HFFc6 (cell line): ENCODE data around the gene TMEM150C. TPM values are rescaled to one million over a fixed set of nuclear protein-coding genes. Genes with fewer than 3 reads are reported as not detected.
A peak's percentile ranks its signal among the peaks of the same experiment; 100 is the strongest.

Source experiments
- DNase-seq: peaks from one replicate; pipeline ENCODE4 v3.0.0-alpha.2; 2018
- H3K27ac Mint-ChIP-seq: 2 replicates; pipeline ENCODE4 v1.8.0; 2020; ENCODE audit warnings: mild to moderate bottlenecking, mixed read lengths
- H3K27me3 Mint-ChIP-seq: 2 replicates; pipeline ENCODE4 v1.8.0; 2021; ENCODE audit warnings: mild to moderate bottlenecking, moderate library complexity, mixed read lengths; ENCODE audit not compliant: insufficient read depth
- H3K36me3 Mint-ChIP-seq: 2 replicates; pipeline ENCODE4 v1.8.0; 2021; ENCODE audit warnings: low read depth, mixed read lengths
- H3K4me1 Mint-ChIP-seq: 2 replicates; pipeline ENCODE4 v1.8.0; 2020; ENCODE audit warnings: low read depth, mixed read lengths
- H3K4me3 Mint-ChIP-seq: 2 replicates; pipeline ENCODE4 v1.8.0; 2020; ENCODE audit warnings: mild to moderate bottlenecking, moderate library complexity, mixed read lengths
- H3K9me3 Mint-ChIP-seq: 2 replicates; pipeline ENCODE4 v1.8.0; 2020; ENCODE audit warnings: mild to moderate bottlenecking, mixed read lengths
- total RNA-seq, 6 experiments: library from RNA; stranded (reverse); fragmentation: NEBNext Ultra II Directional; extraction: Animal tissue kit (Norgen Biotek cat#: 25700); gene quantifications; 2 replicates in 1 of 6; 3 replicates in 5 of 6; pipeline ENCODE4 v1.2.3, GENCODE V29; 2021
- TF ChIP-seq, protein P1 (sequence below): fragments of 200-600 bp; sonication (generic); IDR thresholded peaks from 2 replicates; pipeline ENCODE4 v1.5.0; 2021; ENCODE audit warnings: antibody characterized with exemption, mild to moderate bottlenecking

TMEM150C gene
- total RNA-seq, 6 experiments from 2014 or later = not detected

DNA sequence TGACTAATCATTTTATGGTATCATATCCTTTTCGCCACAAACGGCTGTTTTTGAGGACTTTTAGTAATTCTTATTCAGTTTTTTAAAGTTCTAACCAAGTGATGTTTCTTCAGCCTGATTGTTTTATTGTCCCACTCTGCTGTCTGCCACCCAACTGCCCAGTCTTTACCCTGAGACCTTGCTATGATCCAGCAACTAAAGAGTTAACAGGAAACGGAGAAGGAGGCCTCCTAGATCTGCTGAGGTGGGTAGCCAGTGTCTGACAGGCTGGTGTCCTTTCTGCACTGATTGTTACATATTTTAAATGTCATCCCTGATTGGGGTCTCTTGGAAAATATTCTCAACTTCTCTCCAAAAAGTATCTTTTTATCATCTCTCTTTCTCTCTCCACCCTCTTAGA lies 7.9 kb upstream of the TMEM150C start:
- no peaks in the 10 kb centered on the region for H3K9me3 Mint-ChIP-seq
- TF ChIP-seq, protein P1, sequence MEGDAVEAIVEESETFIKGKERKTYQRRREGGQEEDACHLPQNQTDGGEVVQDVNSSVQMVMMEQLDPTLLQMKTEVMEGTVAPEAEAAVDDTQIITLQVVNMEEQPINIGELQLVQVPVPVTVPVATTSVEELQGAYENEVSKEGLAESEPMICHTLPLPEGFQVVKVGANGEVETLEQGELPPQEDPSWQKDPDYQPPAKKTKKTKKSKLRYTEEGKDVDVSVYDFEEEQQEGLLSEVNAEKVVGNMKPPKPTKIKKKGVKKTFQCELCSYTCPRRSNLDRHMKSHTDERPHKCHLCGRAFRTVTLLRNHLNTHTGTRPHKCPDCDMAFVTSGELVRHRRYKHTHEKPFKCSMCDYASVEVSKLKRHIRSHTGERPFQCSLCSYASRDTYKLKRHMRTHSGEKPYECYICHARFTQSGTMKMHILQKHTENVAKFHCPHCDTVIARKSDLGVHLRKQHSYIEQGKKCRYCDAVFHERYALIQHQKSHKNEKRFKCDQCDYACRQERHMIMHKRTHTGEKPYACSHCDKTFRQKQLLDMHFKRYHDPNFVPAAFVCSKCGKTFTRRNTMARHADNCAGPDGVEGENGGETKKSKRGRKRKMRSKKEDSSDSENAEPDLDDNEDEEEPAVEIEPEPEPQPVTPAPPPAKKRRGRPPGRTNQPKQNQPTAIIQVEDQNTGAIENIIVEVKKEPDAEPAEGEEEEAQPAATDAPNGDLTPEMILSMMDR = no peak
- H3K4me3 Mint-ChIP-seq = no peak overlapping the region
- H3K27me3 Mint-ChIP-seq = peaks cover 14% of the 10 kb centered on the region
- H3K4me1 Mint-ChIP-seq = no peaks in the 10 kb centered on the region
- H3K27ac Mint-ChIP-seq = no peak overlapping the region
- H3K36me3 Mint-ChIP-seq = no peaks in the 10 kb centered on the region
- no peak for DNase-seq

DNA sequence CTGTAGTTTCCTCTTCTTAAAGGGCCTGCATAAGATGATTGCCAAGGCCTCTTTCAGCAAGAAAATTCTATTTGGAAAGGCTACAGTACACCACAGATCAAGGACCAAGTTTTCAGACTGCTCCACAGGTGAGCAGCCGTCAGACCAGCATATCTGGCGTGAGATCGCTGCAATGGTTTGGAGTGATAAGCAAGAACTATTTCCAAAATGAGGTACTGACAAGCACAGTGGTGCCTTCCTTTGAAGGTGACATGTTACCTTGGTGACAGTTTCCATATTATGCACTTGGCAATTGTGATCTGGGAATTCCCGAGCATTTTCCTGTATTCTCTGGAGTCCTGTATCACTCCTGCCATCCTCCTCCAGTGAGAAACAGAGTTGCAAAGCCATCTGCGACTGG lies 7.3 kb upstream of the TMEM150C start:
- no peak overlapping the region for H3K4me3 Mint-ChIP-seq
- H3K27me3 Mint-ChIP-seq = peaks cover 14% of the 10 kb centered on the region
- H3K9me3 Mint-ChIP-seq = no peaks in the 10 kb centered on the region
- no peak overlapping the region for H3K27ac Mint-ChIP-seq
- no peaks in the 10 kb centered on the region for H3K4me1 Mint-ChIP-seq
- H3K36me3 Mint-ChIP-seq = no peaks in the 10 kb centered on the region
- TF ChIP-seq, protein P1 = no peak
- no peak for DNase-seq

DNA sequence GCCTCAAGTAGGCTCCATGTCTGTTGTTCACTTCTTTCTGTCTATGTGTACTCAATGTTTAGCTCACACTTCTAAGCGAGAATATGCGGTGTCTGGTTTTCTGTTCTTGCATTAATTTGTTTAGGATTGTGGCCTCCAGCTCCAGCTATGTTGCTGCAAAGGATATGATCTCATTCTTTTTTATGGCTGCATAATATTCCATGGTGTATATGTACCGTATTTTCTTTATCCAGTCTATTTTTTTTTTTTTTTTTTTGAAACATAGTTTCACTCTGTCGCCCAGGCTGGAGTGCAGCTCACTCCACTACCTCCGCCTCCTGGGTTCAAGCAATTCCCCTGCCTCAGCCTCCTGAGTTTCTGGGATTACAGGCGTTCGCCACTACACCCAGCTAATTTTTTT lies 5.7 kb upstream of the TMEM150C start:
- no peak overlapping the region for H3K27ac Mint-ChIP-seq
- H3K4me1 Mint-ChIP-seq = peaks cover 2% of the 10 kb centered on the region
- peaks cover 30% of the 10 kb centered on the region for H3K27me3 Mint-ChIP-seq
- H3K36me3 Mint-ChIP-seq = peaks cover 1% of the 10 kb centered on the region; the same call in 1 of the 2 replicates
- TF ChIP-seq, protein P1 = no peak
- no peaks in the 10 kb centered on the region for H3K9me3 Mint-ChIP-seq
- H3K4me3 Mint-ChIP-seq = no peak overlapping the region
- no peak for DNase-seq

DNA sequence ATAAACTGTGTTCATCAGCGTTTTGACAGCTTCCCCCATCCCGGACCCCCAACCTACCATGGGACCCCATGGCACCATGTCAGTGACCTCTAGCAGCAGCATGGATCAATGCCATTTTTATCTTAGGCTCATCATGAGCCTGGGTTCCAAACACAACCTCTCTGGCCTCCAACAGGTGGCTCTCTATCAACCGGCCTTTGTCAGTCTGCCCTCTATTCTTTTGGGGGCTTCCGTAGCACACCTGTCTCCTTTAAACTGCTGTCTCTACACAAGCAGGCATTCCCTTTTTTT lies 721 bp upstream of the TMEM150C start:
- peaks cover 12% of the 10 kb centered on the region for H3K4me1 Mint-ChIP-seq
- H3K27me3 Mint-ChIP-seq = peaks cover 45% of the 10 kb centered on the region
- peak overlapping the region; percentile 78 for H3K4me3 Mint-ChIP-seq
- H3K9me3 Mint-ChIP-seq = no peaks in the 10 kb centered on the region
- TF ChIP-seq, protein P1 = no peak
- DNase-seq = no peak
- no peak overlapping the region for H3K27ac Mint-ChIP-seq
- H3K36me3 Mint-ChIP-seq = peaks cover 5% of the 10 kb centered on the region; the same call in 1 of the 2 replicates

DNA sequence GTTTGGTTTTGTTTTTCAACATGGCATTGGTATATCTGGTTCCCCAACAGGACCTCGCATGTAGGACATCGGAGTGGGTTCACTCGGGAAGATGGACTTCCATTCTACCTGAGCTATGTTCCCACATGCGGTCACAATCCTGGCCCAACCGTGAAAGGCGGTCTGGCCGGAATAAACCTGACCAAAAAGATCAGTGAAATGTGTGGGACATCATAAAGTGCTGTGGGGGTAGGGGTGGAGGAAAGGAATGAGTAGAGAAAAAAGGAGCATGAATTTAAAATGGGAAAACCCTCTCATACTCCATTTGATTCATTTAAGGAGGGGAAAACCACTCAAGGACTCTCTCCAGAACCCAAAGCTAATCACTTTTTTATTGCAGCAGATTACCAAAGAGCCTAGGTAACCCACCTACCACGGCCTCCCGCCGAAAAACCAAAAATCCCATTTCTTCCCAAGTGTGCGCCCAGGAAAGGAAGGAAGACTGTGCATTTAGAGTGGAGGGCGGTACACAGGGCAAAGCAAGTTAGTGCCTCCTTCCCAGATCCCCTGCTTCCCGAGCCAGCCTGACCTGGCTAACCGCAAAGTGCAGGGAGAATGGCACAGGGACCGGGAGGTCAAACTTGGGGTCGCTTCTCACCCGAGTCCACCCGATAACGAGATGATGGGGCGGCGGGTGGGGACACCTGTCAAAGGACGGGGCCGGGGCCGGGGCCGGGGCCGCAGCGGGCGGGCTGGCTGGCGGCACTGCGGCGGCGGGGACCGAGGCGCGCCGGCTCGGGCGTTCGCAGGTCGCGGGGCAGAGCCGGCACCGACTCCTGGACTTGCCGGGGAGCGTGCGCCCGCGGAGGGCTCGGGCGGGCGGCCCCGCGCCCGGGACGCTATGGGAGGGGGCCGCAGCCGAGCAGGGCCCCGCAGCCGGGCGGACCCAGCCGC lies 669 bp downstream of the TMEM150C start:
- Mint-ChIP-seq H3K27me3 (peaks cover 46% of the 10 kb centered on the region), H3K9me3 (no peaks in the 10 kb centered on the region), H3K4me1 (peaks cover 12% of the 10 kb centered on the region), H3K4me3 (peak overlapping the region; percentile 56), H3K27ac (no peak overlapping the region), H3K36me3 (peaks cover 5% of the 10 kb centered on the region; the same call in 1 of the 2 replicates)
- no peak for DNase-seq
- TF ChIP-seq, protein P1 = no peak
